RWPE1 (cell line): Measurements from ENCODE around the gene ZNF628.

Experiments used
- CTCF ChIA-PET: fragments of 350-600 bp; sonication (Branson Sonifier 250); formaldehyde crosslinking; extraction: SDS; loops from one replicate; lab custom pipeline; 2021; lab: Yijun Ruan, JAX
- POLR2A ChIA-PET: fragments of 400-600 bp; formaldehyde crosslinking; extraction: SDS; loops from one replicate; lab custom pipeline; 2020; ENCODE audit warnings: antibody characterized with exemption; ENCODE audit not compliant: low non-redundant PET; lab: Yijun Ruan, JAX
- DNase-seq: peaks from one replicate; pipeline ENCODE4 v3.0.0; 2012; ENCODE audit warnings: low spot score
- H3K27ac ChIP-seq: fragments of 450-650 bp; 2 replicates; pipeline ENCODE4 v1.5.1; 2017
- TF ChIP-seq, protein P1 (sequence below): fragments of 450-650 bp; conservative IDR thresholded peaks from 2 replicates; pipeline ENCODE4 v1.5.1; 2017; ENCODE audit warnings: low read depth, mild to moderate bottlenecking

The ZNF628 gene

DNA sequence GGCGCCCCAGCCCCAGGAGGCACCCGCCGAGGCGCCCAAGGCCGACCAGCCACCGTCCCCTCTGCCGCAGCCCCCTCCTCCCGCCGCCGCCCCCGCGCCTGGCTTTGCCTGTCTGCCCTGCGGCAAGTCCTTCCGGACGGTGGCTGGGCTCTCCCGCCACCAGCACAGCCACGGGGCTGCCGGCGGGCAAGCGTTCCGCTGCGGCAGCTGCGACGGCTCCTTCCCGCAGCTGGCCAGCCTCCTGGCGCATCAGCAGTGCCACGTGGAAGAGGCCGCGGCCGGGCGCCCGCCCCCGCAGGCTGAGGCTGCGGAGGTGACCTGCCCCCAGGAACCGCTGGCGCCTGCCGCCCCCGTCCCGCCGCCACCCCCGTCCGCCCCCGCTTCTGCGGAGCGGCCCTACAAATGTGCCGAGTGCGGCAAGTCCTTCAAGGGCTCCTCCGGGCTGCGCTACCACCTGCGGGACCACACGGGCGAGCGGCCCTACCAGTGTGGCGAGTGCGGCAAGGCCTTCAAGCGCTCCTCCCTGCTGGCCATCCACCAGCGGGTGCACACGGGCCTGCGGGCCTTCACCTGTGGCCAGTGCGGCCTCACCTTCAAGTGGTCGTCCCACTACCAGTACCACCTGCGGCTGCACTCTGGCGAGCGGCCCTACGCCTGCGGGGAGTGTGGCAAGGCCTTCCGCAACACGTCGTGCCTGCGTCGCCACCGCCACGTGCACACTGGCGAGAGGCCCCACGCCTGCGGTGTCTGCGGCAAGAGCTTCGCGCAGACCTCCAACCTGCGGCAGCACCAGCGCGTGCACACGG is 5.9 kb downstream of the ZNF628 start:
- POLR2A ChIA-PET, result no interaction called here
- no peak overlapping the region for H3K27ac ChIP-seq
- no peak for DNase-seq
- CTCF ChIA-PET, result interaction anchor here (0.5 kb wide), 1 partner anchor 149 kb away, joined by 3 read pairs; no protein-coding TSS in a partner anchor
- TF ChIP-seq, protein P1, sequence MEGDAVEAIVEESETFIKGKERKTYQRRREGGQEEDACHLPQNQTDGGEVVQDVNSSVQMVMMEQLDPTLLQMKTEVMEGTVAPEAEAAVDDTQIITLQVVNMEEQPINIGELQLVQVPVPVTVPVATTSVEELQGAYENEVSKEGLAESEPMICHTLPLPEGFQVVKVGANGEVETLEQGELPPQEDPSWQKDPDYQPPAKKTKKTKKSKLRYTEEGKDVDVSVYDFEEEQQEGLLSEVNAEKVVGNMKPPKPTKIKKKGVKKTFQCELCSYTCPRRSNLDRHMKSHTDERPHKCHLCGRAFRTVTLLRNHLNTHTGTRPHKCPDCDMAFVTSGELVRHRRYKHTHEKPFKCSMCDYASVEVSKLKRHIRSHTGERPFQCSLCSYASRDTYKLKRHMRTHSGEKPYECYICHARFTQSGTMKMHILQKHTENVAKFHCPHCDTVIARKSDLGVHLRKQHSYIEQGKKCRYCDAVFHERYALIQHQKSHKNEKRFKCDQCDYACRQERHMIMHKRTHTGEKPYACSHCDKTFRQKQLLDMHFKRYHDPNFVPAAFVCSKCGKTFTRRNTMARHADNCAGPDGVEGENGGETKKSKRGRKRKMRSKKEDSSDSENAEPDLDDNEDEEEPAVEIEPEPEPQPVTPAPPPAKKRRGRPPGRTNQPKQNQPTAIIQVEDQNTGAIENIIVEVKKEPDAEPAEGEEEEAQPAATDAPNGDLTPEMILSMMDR, result no peak

DNA sequence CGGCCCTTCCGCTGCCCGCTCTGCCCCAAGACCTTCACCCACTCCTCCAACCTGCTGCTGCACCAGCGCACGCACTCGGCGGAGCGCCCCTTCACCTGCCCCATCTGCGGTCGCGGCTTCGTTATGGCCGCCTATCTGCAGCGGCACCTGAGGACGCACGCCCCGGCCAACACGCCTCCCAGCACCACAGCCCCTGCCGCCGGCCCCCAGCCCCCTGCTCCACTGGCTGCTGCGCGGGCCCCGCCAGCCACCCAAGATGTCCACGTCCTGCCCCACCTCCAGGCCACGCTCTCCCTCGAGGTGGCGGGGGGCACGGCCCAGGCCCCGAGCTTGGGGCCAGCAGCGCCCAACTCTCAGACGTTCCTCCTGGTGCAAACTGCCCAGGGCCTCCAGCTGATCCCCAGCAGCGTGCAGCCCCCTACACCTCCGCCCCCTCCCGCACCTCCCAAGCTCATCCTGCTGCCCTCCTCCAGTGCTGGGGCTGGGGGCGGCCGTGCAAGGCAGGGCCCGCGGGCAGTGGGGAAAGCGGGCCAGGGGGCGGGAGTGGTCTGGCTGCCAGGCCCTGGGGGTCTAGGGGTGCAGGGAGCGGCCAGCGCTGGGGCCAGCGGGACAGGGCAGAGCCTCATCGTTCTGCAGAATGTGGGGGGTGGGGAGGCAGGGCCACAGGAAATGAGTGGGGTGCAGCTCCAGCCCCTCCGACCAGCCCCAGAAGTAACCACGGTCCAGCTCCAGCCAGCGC is 6.7 kb downstream of the ZNF628 start:
- POLR2A ChIA-PET, result no interaction called here
- CTCF ChIA-PET, result interaction anchor here (2.7 kb wide), 1 partner anchor 15 kb away, joined by 10 read pairs; no protein-coding TSS in a partner anchor

DNA sequence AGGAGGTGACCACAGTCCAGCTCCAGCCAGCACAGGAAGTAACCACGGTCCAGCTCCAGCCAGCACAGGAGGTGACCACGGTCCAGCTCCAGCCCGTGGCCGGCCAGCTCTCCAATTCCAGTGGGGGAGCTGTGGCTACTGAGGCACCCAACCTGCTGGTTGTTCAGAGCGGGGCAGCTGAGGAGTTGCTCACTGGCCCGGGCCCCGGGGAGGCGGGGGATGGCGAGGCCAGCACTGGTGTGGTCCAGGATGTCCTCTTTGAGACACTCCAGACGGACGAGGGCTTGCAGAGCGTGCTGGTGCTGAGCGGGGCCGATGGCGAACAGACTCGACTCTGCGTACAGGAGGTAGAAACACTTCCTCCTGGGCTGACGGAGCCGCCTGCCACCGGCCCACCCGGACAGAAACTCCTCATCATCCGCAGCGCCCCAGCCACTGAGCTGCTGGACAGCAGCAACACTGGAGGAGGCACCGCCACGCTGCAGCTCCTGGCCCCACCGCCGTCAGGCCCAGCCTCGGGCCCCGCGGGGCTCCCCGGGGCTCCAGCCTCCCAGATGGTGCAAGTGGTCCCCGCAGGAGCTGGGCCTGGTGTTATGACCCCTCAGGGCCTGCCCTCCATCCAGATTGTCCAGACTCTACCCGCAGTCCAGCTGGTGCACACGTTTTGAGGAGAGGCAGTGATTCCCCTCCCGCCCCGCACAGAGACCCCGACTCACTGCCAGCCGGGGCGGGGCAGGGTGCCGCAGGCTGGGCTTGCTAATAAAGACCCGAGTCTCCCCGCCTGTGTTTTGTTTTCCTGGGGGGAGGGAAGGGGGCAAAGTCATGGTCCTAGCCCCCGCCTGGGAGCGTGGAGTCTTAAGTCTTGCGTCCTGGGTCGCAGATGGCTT is 7.5 kb downstream of the ZNF628 start:
- CTCF ChIA-PET, result interaction anchor here (2.7 kb wide), 1 partner anchor 16 kb away, joined by 10 read pairs; no protein-coding TSS in a partner anchor
- POLR2A ChIA-PET, result interaction anchor here (0.6 to 0.8 kb wide), 2 partner anchors 7 to 153 kb away, joined by 4 read pairs; no protein-coding TSS in a partner anchor

More for the DNA sequence above, 6.7 kb downstream of the ZNF628 start:
- TF ChIP-seq, protein P1, result no peak
- DNase-seq, result no peak
- peak overlapping the region; percentile 99 for H3K27ac ChIP-seq

DNA sequence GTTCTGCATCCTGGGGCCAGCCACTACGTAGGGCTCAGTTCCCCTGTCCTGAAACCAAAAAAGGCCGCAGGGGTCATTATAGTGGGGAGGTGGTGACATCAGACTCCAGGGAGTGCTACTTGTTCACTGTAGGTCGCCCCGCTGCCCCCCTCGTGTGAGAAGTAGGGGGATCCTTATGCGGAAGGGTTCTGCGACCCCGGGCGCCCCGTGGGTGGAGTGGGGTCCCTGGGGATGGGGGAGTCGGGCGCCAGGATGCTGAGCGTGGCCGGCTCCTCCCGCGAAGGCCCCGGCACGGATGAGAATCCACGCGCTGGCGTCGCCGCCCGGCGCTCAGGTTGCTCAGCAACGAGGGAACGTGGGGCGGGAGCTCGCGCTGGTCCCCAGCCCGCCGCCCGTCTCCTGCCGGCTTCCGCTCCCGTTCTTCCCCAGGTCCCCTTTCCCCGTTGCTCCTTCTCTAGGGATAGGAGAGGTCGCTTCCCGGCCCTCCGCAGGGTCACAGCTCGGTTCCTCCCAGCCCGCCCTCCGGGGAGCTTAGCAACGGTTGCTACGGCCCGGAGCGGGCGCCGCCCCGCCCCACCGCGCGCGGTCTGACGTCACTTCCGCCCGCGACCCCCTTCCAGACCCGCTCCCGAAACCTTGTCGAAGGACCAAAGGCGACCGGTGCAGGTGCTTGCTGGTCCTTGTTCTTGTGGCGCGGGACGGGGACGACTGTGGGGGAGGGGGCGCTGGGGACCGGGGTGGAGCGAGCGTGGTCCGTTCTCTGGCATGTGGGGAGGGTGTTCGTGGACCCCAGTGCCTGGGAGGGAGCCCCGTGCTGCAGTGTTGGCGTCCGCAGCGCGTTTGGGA is 8.4 kb downstream of the ZNF628 start, which contains the start of gene NAT14:
Gene NAT14 (plus strand): TSS at position 596 of the 846 bp plus-strand sequence. CDS start 521 bp downstream, outside the sequence.
- peak; percentile 72 for DNase-seq

More for the DNA sequence above, 7.5 kb downstream of the ZNF628 start:
- peak overlapping the region; percentile 99 for H3K27ac ChIP-seq
- TF ChIP-seq, protein P1, result no peak
- DNase-seq, result no peak

DNA sequence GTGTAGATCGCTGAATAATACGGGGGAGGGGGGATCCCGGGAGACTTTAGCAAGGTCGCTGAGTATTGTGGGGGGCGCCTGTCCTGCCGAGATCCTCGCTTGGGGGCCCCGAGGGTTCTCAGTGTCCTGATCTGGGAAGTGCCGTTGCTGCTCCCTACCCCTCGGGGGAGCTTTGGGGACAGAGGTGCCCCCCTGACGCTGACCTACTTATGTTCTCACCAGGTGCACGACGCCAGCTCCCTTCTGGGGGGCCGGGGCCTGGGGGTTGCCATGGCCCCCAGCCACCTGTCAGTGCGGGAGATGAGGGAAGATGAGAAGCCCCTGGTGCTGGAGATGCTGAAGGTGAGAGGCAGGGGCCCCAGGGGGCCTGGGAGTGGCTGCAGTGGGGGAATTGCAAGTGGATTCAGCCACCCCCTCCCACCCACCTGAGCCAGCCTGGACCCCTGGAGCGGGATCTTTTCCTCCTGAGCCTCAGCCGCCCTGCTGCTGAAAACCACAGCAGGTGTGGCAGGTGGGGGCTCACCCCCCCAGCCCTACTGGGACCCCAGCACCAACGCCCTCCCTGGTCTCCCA is 9.1 kb downstream of the ZNF628 start:
- ChIA-PET CTCF (interaction anchor here (2.7 kb wide), 1 partner anchor 18 kb away, joined by 10 read pairs; no protein-coding TSS in a partner anchor), POLR2A (interaction anchor here (0.5 to 1.2 kb wide), 2 partner anchors 9 to 141 kb away, joined by 3 to 7 read pairs; partner anchors contain the start of gene ZNF628)
- TF ChIP-seq, protein P1, result no peak
- DNase-seq, result no peak
- H3K27ac ChIP-seq, result peak overlapping the region; percentile 99

More for the DNA sequence above, 8.4 kb downstream of the ZNF628 start, which contains the start of gene NAT14:
- ChIA-PET POLR2A (interaction anchor here (0.5 to 1.2 kb wide), 4 partner anchors 8 to 154 kb away, joined by 3 to 7 read pairs (median 4); partner anchors contain the start of gene ZNF628), CTCF (interaction anchor here (2.7 kb wide), 1 partner anchor 17 kb away, joined by 10 read pairs; no protein-coding TSS in a partner anchor)
- TF ChIP-seq, protein P1, result no peak
- peak within 1 kb of the TSS; percentile 99 for H3K27ac ChIP-seq
